EL (cell line): Measurements from ENCODE around the gene TPPP3.

ENCODE experiments used
- DNase-seq: peaks from one replicate; pipeline ENCODE4 v3.0.0-alpha.2; 2016

TPPP3 gene

DNA sequence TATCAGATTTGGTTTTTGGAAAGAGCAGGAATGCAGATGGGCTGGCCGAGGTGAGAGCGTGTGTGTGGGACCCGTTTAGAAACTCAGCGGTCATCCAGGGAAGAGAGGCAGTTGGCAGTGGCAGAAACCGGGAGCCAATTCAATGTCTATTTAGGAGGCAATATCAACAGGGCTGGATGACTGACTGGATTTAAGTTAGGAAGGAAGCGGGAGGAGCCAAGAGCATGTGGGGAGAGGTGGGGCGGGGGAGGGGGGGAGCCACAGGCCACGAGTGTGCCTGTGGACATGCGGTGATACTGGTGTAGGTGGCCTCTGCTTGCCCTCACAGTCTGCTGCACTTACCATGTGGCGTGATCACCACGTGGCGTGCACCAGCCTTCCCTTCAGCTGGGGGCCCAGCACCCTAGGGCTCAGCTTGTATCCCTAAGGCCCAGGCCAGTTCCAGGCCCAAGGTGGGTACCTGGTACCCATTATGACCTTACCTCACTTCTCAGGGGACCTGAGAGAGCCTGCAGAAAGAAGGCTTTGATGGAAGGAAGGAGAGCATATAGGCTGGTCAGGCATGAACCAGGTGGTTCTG lies 10.8 kb upstream of the TPPP3 start:
- DNase-seq = no peak

GRCh38 chr16:67400901-67401300 lies 7.6 kb upstream of the TPPP3 start:
- DNase-seq = no peak

GRCh38 chr16:67399749-67400704 lies 6.7 kb upstream of the TPPP3 start:
- no peak for DNase-seq

DNA sequence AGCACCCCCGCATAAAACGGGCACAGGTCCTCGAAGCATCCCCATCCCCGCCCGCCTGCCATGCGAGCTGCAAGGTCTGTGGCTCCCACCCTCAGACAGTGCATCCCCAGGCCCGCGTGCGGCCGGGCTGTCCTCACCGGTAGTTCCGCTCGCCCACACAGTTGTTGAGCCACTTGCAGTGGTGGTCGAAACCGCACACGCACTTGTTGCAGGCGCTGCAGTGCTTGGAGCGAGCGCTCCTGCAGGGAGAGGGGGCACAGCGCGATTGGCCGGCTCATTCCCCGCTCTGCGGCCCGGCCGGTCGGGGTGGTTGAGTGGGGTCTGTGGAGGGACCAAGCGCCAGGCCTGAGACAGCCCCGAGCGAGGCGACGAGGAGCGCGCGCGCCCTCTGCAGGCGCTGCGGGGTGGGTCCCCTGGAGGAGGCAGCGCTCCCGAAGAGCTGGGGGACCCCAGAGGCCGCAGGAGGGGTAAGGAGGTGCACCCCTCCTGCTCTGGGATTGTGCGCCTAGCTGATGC lies 6.0 kb upstream of the TPPP3 start:
- DNase-seq = no peak

DNA sequence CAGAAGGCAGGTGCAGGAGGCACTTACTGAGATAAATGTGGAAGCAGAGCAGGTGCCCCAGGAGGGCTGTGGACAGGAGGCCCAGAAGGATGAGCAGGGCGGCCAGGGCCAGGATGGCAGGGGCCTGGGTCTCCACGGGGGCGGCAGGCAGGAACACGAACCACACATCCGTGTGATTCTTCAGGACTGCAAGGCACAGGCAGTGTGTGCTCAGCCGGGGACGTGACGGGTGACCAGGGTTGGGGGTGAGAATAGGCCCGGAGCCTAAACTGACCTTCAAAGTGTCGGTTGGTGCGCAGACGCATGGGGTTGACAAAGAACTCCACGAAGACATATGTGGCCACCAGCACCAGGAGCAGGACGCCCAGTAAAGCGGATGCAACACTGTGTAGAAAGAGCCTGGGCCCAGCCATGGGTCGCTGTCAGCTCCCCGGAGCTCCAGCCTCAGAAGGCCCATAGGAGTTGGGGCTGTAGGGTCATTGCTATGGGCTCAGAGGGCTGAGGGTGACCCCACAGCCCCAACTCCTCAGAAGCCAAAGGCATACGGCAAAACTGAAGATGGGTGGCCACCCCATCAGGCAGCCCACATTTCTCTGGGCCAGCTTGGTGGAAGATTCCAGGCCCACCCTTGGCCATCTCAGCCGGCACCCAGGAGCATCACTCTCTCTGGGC lies 5.4 kb upstream of the TPPP3 start:
- no peak for DNase-seq

GRCh38 chr16:67397812-67398545 lies 4.7 kb upstream of the TPPP3 start:
- no peak for DNase-seq

DNA sequence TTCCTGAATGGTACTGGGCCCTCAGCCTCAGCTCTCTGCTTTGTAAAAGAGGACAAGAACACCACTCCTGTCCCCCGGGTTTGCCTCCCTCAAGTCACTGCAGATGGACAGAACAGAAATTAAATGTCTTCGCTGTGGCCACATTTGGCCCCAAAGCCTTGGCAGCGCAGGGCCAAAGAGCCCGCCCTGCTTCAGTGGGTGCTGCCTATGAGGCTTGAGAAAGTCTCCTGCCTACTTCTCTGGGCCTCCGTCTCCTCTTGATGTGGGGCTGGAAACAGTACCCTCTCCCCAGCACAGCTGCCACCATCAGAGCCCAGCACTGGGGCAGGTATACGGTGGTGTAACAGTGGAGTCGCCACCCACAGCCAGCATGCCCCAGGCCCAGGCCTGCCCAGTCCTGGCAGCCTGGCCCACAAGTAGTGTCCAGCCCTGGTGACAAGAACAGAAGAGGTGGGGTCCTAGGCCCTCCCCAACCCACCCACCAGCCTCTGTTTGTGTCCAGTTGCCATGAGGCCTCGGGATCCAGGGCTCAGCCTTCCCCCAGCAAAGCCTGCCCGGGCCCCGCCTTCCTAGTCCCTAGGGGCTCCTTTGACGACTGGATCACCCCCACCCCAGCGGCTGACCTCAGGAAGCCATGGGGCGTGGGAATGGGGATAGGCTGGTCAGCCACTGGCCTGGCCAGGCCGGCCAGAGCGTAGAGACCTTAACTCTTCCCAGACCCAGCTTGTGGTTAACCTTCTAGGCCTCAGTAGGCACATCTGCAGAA lies 3.9 kb upstream of the TPPP3 start:
- DNase-seq = no peak

- DNase-seq = peak; percentile 79
Measured at GRCh38 chr16:67396159-67397035, 3.1 kb upstream of the TPPP3 start.

DNA sequence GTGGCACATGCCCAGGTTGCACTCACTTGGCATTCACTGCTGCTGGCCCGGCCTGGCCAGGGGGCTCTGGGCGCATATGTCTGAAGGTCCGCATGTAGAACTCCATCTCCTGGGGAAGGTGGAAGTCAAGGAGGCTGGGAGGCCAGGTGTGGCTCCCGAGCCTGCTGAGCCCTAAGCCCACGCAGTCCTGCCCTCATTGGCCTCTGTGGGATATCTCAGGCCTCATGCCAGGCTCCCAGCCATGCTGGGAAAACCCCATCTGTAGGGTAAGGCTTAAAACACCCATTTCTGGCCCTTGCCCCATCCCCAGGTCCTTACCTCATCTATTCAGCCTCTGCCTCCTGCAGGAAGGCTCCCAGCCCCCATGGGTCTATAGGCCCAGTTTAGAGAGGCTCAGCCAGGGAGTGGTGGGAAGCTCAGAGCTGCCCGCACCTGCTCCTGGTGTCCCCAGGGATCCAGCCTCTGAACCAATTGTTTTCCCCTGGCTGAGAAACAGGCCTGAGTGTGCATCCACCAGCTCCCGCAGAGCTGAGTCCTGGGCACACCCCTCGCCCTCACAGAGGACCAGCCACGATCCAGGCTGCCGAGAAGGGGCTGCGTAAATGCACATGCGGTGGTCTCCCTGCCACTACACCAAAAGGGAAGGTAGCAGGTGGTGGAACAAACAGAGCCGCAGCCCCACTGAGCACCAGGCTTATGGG lies 2.3 kb upstream of the TPPP3 start:
- DNase-seq = peak; percentile 43

- DNase-seq = no peak
Measured at GRCh38 chr16:67395105-67395457, 1.8 kb upstream of the TPPP3 start.

- DNase-seq = no peak
Measured at GRCh38 chr16:67394155-67395104, 1.1 kb upstream of the TPPP3 start.

DNA sequence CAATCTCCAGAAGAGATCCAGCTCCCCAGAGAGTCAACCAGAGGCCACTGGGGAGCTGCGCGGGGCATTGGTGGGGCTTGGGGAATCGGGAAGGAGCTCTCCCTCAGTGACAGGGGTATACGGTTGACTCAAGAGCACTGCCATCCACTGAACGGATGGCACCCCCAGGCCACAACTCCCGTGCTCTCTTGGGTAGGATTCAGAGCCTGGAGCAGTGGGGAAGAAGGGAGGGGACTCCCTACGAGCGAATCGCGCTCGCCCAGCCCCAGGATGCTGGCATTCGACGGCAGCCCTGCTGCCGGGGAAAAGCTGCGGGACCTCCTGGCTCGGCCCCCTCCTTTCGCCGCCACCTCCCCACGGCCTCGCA lies 473 bp upstream of the TPPP3 start:
- DNase-seq = no peak

DNA sequence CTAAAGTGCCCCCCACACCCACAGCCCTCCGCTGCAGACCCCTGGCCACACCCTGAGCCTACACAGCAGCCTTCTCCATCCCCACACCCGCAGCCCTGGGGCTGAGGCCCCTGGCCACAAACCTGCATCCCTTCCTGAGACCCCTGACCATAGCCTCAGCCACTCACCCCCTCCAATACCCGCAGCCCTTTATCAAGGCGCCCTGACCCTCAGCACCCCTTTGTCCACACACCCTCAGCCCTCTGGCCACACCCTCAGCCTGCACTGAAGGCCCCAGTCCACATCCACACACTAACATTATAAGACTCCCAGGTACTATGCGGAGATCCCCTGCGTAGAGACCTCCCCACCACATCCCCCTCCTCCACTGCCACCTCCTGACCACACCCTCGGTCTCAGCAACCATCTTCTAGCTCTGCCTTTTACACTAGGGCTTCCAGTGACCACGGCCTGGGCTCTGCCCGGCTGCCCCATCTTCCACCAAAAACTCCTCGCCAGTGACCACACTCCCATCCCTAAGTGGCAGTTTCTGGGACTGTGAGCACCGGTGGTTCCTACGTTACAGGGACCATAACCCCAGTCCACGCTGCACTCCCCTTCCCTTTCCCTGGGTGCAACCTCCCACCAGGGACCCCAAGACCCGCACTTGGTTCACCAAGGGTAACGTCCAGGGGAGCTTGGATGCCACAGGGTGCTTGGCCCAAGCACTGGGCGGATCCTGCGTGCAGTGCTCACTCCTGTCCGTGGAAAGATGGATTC lies 818 bp downstream of the TPPP3 start:
- no peak for DNase-seq

DNA sequence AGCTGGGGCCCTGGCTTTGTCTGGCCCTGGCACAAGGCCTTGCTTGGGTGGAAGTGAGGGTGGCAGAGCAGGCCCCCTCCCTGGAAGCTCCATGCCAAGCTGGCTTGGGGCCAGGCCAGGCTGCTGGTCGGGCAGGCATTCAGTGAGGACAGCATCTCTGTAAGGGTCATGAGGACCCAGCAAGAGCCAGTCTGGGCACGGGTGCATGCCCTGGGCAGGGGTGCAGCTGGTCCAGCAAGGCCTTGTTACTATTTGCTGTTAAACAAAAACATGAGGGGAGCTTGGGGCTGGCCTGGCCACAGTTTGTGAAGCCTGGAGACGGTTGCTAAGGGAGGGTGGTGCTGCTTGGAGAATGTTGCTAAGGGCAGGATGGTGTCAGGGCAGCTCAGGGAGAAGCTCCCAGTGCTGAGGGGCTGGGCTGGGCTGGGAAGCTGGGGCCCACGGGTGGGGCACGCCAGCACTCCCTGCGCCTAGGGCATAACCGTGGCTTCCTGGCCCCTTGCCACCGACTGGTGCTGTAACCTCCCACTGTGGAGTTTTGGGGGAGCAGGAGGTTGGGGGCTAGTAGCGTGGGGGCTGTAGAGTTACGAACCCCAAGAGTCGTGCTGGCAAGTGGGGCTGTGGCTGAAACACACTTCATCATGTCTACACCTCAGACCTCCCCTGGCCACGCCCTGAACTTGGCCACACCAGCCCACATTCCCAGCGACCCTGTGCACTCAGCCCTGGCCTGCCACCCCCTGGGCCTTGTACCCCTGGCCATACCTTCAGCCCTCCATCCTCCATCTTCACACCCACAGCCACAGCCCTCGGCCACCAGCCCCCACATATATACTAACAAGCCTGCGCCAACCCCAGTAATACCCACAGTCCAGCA lies 1.6 kb downstream of the TPPP3 start:
- no peak for DNase-seq

DNA sequence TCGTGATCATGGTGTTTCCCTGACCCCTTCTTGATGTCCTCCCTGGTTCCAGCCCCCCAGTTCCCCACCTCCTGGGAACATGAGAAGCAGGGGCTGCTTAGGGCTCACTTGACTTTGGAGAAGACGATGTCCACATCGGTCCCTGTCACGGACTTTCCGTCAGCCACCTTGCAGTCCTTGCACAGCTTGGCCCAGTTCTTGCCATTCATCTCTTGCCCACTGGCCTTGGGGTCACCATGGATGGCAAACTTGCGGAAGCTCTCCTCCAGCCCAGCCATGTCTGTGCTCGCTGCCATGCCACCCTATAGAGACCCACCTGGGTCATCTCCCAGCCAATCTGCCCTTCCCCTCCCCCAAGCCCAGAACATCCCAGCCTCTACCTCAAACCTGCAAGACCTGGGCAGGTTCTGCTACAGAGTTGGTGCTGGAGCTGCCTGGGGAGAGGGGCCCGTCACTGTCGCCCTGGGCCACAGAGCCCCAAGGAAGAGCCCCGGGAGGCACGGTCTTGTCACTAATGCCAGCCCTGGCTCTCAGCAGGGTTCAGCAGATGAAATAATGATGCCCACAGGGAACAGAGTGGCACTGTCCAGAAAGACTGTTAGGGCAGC lies 2.4 kb downstream of the TPPP3 start:
- DNase-seq = no peak

DNA sequence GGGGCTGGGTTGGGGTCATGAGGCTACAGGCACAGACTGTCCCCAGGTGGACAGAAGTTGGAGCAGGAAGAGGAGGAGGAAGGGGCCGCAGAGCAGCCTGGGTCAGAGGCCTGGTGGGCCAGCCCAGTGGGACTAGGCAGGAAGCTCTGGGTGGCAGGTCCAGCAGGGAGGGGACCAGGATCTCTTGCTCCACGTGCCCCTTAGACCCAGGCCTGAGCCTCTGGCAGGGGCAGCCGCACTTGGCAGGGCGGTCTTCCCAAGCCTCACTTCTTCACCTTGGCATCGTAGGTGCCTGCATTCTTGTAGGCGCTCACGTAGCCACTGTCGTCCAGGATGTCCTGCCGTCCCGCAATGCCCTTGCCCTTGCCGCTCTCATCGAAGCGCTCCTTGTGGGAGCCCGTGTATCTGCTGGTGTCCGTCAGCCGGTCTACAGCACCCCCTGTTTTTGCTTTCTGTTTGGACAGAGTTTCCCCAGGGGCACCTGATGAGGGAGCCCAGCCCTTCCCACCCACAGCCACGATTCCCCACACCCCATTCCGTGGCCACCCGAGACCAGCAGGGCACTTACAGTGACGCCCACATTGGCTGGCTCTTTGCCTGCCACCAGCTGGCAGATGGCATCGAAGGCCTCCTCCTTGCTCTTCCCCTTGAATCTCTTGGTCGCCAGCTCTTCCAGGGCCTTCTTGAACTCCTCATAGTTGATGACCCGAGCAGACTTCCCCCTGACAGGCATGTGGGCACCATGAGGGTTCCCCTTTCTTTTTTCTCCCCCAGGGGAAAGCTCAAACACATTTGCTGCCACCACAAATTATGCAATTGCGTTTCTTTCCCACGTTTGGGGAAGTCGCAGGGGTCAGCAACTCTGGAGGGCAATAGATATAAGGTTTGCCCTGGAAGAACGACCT lies 3.1 kb downstream of the TPPP3 start:
- no peak for DNase-seq
